HCT116 (cell line): ENCODE data around the gene GLOD4. TPM values are rescaled to one million over a fixed set of nuclear protein-coding genes. Genes with fewer than 3 reads are reported as not detected.

Experiments
- ATAC-seq: fragments of 200-7000 bp; cut with Tn5 transposase; 2 replicates; pipeline ENCODE4 v1.9.1; 2020; ENCODE audit warnings: mild to moderate bottlenecking, moderate library complexity
- BruUV-seq: library from RNA; stranded (reverse); fragments of 400-500 nt; replicated peaks from 2 replicates; lab custom pipeline; 2021; lab: Mats Ljungman, UMichigan
- CTCF ChIA-PET: fragments of 300-600 bp; sonication (Branson Sonifier 250); formaldehyde crosslinking; loops from one replicate; lab custom pipeline; 2021; ENCODE audit warnings: antibody characterized with exemption; lab: Charles Lee
- POLR2A ChIA-PET: fragments of 300-600, 350-600 bp; sonication (Branson Sonifier 250); formaldehyde crosslinking; loops from one replicate; lab custom pipeline; 2021; ENCODE audit warnings: antibody characterized with exemption; lab: Charles Lee
- RAD21 ChIA-PET, 2 experiments: fragments of 300-600 bp; sonication (Branson Sonifier 250); formaldehyde crosslinking; loops; one replicate each; lab custom pipeline; 2023; ENCODE audit warnings: low total read pairs in 2 of 2; ENCODE audit not compliant: uncharacterized antibody in 2 of 2, unreplicated experiment in 2 of 2, low non-redundant PET in 1 of 2; lab: Charles Lee
- DNase-seq: peaks from one replicate; pipeline ENCODE4 v3.0.0-alpha.2; 2010; ENCODE audit warnings: low read depth, low spot score
- H2AFZ ChIP-seq: fragments of 200-600 bp; shearing (Covaris generic), sonication (generic); 2 replicates; pipeline ENCODE4 v1.6.1; 2017; ENCODE audit warnings: low read depth, mixed run types, mixed read lengths, antibody characterized with exemption, low read length; ENCODE audit not compliant: poor library complexity, severe bottlenecking
- H3K27ac ChIP-seq: 2 replicates; pipeline ENCODE4 v1.5.1; 2012; ENCODE audit warnings: low read depth, low read length
- H3K27me3 ChIP-seq: fragments of 200-600 bp; sonication (generic); 2 replicates; pipeline ENCODE4 v1.6.1; 2016; ENCODE audit warnings: mixed run types, low read length, mixed read lengths; ENCODE audit not compliant: insufficient read depth
- H3K36me3 ChIP-seq, 2 experiments: fragments of 200-500 bp in 1 of 2; fragments of 200-600 bp in 1 of 2; sonication (Bioruptor generic) in 1 of 2; sonication (generic) in 1 of 2; 2 replicates each; pipeline versions ENCODE4 v1.5.1 to v1.6.1; 2014 to 2016; ENCODE audit warnings: low read length in 2 of 2, inconsistent platforms in 1 of 2, mixed read lengths in 1 of 2, mixed run types in 1 of 2; ENCODE audit not compliant: insufficient read depth in 2 of 2, control insufficient read depth in 1 of 2
- H3K4me1 ChIP-seq, 2 experiments: fragments of 200-600 bp in 1 of 2; sonication (generic) in 1 of 2; 2 replicates each; pipeline versions ENCODE4 v1.5.1 to v1.6.1; 2012 to 2017; ENCODE audit warnings: low read length in 2 of 2, inconsistent platforms in 1 of 2, mild to moderate bottlenecking in 1 of 2, mixed read lengths in 1 of 2, mixed run types in 1 of 2, moderate library complexity in 1 of 2; ENCODE audit not compliant: insufficient read depth in 2 of 2, control insufficient read depth in 1 of 2
- H3K4me2 ChIP-seq: fragments of 200-600 bp; sonication (generic); 2 replicates; pipeline ENCODE4 v1.6.1; 2017; ENCODE audit warnings: mixed run types, low read length, mixed read lengths
- H3K4me3 ChIP-seq, 2 experiments: fragments of 200-600 bp in 1 of 2; sonication (generic) in 1 of 2; replicated peaks in 1 of 2; 2 replicates each; pipeline ENCODE4 v1.5.1; 2011 to 2016; ENCODE audit warnings: low read length in 2 of 2, control low read depth in 1 of 2, low read depth in 1 of 2, mild to moderate bottlenecking in 1 of 2, mixed read lengths in 1 of 2, mixed run types in 1 of 2
- H3K79me2 ChIP-seq: fragments of 200-600 bp; sonication (generic); 2 replicates; pipeline ENCODE4 v1.6.1; 2017; ENCODE audit warnings: mild to moderate bottlenecking, mixed run types, low read length, moderate library complexity, mixed read lengths; ENCODE audit not compliant: insufficient read depth
- H3K9ac ChIP-seq: fragments of 200-600 bp; sonication (generic); 2 replicates; pipeline ENCODE4 v1.6.1; 2016; ENCODE audit warnings: low read length, mixed read lengths
- H3K9me2 ChIP-seq: fragments of 200-600 bp; sonication (generic), shearing (Covaris generic); 2 replicates; pipeline ENCODE4 v1.6.1; 2017; ENCODE audit warnings: mixed run types, mild to moderate bottlenecking, moderate library complexity; ENCODE audit not compliant: insufficient read depth
- H3K9me3 ChIP-seq, 2 experiments: fragments of 200-500 bp in 1 of 2; fragments of 200-600 bp in 1 of 2; sonication (Bioruptor generic) in 1 of 2; sonication (generic) in 1 of 2; 2 replicates each; pipeline ENCODE4 v1.6.1; 2014 to 2017; ENCODE audit warnings: low read length in 2 of 2, mixed read lengths in 2 of 2, inconsistent platforms in 1 of 2, low read depth in 1 of 2, mild to moderate bottlenecking in 1 of 2, mixed run types in 1 of 2, moderate library complexity in 1 of 2; ENCODE audit not compliant: control insufficient read depth in 1 of 2, insufficient read depth in 1 of 2
- H4K20me1 ChIP-seq: fragments of 200-600 bp; sonication (generic), shearing (Covaris generic); 2 replicates; pipeline ENCODE4 v1.6.1; 2017; ENCODE audit warnings: mixed run types, mild to moderate bottlenecking, moderate library complexity; ENCODE audit not compliant: insufficient read depth
- CBX3 ChIP-seq: IDR thresholded peaks from 2 replicates; pipeline ENCODE4 v1.6.1; 2012; ENCODE audit warnings: low read depth
- JUND ChIP-seq: IDR thresholded peaks from 2 replicates; pipeline ENCODE4 v1.6.1; 2012
- MAX ChIP-seq: IDR thresholded peaks from 2 replicates; pipeline ENCODE4 v1.6.1; 2012
- POLR2A ChIP-seq: IDR thresholded peaks from 2 replicates; pipeline ENCODE4 v1.7.0; 2011; ENCODE audit warnings: borderline replicate concordance; ENCODE audit not compliant: insufficient read depth, insufficient read length; ENCODE audit errors: extremely low read depth
- POLR2AphosphoS5 ChIP-seq: IDR thresholded peaks from 2 replicates; pipeline ENCODE4 v1.6.1; 2011; ENCODE audit warnings: mild to moderate bottlenecking, low read depth, low read length, moderate library complexity
- TCF7L2 ChIP-seq: IDR thresholded peaks from 2 replicates; pipeline ENCODE4 v1.7.0; 2011; ENCODE audit warnings: borderline replicate concordance, inconsistent platforms; ENCODE audit not compliant: insufficient read depth, insufficient read length; ENCODE audit errors: extremely low read depth
- ZFX ChIP-seq: fragments of 450-650 bp; IDR thresholded peaks from 2 replicates; pipeline ENCODE4 v1.6.1; 2017
- intact Hi-C: fragments of 100-400 bp; cut with micrococcal nuclease; formaldehyde crosslinking; loops from 2 replicates; pipeline ENCODE4 v1.10.0; 2022
- total RNA-seq: library from RNA; stranded (reverse); gene quantifications from one replicate; pipeline ENCODE4 v1.2.1, GENCODE V29; 2021; ENCODE audit not compliant: unreplicated experiment
- TF ChIP-seq, protein P1 (sequence below), 3 experiments: fragments of 200-600 bp in 1 of 3; sonication (generic) in 1 of 3; IDR thresholded peaks in 2 of 3; conservative IDR thresholded peaks in 1 of 3; 2 replicates each; pipeline ENCODE4 v1.5.1; 2012 to 2017; ENCODE audit warnings: low read depth in 2 of 3, low read length in 2 of 3, antibody characterized with exemption in 1 of 3, borderline replicate concordance in 1 of 3, control low read depth in 1 of 3, mild to moderate bottlenecking in 1 of 3, mixed read lengths in 1 of 3, mixed run types in 1 of 3, moderate library complexity in 1 of 3; ENCODE audit not compliant: insufficient read depth in 1 of 3

Gene GLOD4
- total RNA-seq, 1 experiment from 2014 or later = 80.7 TPM

DNA sequence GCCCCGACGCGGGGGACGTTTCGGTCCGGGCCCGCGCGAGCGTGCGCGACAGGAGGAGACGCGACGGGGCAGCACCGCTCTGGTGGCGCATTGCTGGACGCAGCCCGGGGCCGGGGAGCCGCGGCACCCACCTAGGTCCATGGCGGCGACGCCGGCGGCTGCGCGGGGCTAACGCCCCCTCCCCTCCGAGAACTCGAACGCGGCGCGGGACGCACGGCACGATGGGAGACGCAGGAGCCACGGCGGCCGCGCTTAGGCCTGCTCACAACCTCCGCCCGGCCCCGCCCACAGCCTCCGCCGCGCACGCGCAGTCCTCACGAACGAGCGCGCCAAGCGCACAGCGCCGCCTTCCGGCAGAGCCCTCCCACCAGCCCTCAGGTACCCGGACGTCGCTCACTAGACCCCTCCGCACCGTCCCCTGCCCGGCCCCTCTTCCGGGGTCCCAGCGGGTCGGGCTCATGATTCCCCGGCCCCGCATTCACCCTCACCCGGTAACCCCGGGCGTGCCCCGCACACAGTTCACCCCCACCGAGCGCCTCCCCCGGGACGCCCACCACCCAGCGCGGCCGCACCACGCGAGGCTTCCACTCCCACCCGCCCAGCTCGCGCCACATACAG, 30.0 kb downstream of the GLOD4 start, which contains the start of gene GEMIN4:
Gene GEMIN4 (minus strand): TSS at position 263 of the 618 bp plus-strand sequence. CDS start 122 bp downstream, at position 141.
- Histone ChIP-seq H2AFZ (no peak within 1 kb of the TSS), H3K9me3 (no peaks in the 10 kb centered on the region)
- peak; percentile 78 for TF ChIP-seq POLR2A
- no peak; the same call in 1 of the 2 replicates for TF ChIP-seq CBX3
- TF ChIP-seq JUND = no peak
- TF ChIP-seq, protein P1, sequence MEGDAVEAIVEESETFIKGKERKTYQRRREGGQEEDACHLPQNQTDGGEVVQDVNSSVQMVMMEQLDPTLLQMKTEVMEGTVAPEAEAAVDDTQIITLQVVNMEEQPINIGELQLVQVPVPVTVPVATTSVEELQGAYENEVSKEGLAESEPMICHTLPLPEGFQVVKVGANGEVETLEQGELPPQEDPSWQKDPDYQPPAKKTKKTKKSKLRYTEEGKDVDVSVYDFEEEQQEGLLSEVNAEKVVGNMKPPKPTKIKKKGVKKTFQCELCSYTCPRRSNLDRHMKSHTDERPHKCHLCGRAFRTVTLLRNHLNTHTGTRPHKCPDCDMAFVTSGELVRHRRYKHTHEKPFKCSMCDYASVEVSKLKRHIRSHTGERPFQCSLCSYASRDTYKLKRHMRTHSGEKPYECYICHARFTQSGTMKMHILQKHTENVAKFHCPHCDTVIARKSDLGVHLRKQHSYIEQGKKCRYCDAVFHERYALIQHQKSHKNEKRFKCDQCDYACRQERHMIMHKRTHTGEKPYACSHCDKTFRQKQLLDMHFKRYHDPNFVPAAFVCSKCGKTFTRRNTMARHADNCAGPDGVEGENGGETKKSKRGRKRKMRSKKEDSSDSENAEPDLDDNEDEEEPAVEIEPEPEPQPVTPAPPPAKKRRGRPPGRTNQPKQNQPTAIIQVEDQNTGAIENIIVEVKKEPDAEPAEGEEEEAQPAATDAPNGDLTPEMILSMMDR (IDR thresholded peaks at IDR 0.05 in 2 of 3, conservative IDR thresholded peaks at IDR 0.05 in 1 of 3; ENCODE audit: borderline replicate concordance in 1 of 3, insufficient read depth in 1 of 3, low read depth in 2 of 3, low read length in 2 of 3) = peak; percentile 33 to 94 (median 73); a peak in 5 of 6 replicates
- peak; percentile 92 for TF ChIP-seq POLR2AphosphoS5
- TF ChIP-seq TCF7L2 = peak; percentile 13
- peak; percentile 91 for TF ChIP-seq ZFX
- TF ChIP-seq MAX = peak; percentile 70
- TF ChIP-seq, all 23 proteins: peak for 6
- Histone ChIP-seq H3K4me3 (peak within 1 kb of the TSS; percentile 76 to 94), H3K9me2 (no peaks in the 10 kb centered on the region), H3K79me2 (peaks cover 45% of the 10 kb centered on the region), H3K27me3 (no peaks in the 10 kb centered on the region), H3K36me3 (peaks cover 10 to 13% of the 10 kb centered on the region in 2 experiments), H3K4me1 (peaks cover 12 to 19% of the 10 kb centered on the region in 2 experiments), H3K27ac (peak within 1 kb of the TSS; percentile 88), H4K20me1 (no peaks in the 10 kb centered on the region), H3K9ac (peak within 1 kb of the TSS; percentile 93), H3K4me2 (peak within 1 kb of the TSS; percentile 80)
- DNase-seq (peak; percentile 69), ATAC-seq (peak; percentile 89)
- intact Hi-C loops = no loop called here
- ChIA-PET POLR2A (no interaction called here), RAD21 (no interaction called here), CTCF (interaction anchor here (0.8 to 1.6 kb wide), 3 partner anchors 46 to 340 kb away, joined by 4 to 7 read pairs (median 4); no protein-coding TSS in a partner anchor)
- no TSS peak for BruUV-seq
